DND-41 (cell line): ENCODE data around the gene ITIH3.

Experiments used
- EZH2 ChIP-seq: IDR thresholded peaks from 3 replicates; pipeline ENCODE4 v1.6.1; 2012; ENCODE audit warnings: borderline replicate concordance, low read depth, mild to moderate bottlenecking, moderate library complexity, low read length, inconsistent platforms; ENCODE audit not compliant: severe bottlenecking
- TF ChIP-seq, protein P1 (sequence below): IDR thresholded peaks from 2 replicates; pipeline ENCODE4 v1.5.1; 2012; ENCODE audit warnings: borderline replicate concordance, low read length, moderate library complexity, mild to moderate bottlenecking; ENCODE audit not compliant: poor library complexity, severe bottlenecking; ENCODE audit errors: extremely low read depth

DNA sequence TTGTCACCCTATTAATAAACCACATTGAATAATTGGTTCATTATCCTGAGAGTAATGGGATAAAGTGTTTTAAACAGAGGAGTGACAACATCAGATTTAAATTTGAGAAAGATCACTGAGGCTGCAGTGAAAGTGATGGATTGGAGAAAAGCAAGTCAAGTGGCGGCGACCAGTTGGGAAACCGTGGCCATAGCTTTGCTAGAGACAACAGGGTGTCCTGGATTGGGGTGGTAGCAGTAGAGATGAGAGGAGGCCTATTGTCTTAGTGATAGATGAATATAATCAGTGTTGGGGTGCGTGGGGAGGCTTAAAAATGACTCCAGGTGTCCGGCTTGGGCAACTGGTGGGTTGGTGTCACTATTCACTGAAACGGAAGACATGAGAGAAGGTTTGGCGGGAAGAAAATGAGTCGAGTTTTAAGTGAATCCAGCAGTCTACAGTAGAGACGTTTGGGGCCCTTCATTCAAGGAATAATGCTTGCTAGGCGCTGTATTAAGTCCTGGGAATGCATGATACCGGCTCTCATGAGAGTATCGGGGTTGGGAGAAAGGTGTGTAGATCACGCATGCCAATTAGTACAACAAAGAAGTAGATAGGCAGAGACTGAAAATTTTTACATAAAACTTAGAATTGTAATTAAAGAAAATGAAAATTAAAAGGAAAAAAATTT is 24.7 kb upstream of the ITIH3 start:
- TF ChIP-seq, protein P1, sequence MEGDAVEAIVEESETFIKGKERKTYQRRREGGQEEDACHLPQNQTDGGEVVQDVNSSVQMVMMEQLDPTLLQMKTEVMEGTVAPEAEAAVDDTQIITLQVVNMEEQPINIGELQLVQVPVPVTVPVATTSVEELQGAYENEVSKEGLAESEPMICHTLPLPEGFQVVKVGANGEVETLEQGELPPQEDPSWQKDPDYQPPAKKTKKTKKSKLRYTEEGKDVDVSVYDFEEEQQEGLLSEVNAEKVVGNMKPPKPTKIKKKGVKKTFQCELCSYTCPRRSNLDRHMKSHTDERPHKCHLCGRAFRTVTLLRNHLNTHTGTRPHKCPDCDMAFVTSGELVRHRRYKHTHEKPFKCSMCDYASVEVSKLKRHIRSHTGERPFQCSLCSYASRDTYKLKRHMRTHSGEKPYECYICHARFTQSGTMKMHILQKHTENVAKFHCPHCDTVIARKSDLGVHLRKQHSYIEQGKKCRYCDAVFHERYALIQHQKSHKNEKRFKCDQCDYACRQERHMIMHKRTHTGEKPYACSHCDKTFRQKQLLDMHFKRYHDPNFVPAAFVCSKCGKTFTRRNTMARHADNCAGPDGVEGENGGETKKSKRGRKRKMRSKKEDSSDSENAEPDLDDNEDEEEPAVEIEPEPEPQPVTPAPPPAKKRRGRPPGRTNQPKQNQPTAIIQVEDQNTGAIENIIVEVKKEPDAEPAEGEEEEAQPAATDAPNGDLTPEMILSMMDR, result no peak
- no peak for TF ChIP-seq EZH2
